Mesenchymal stem cell (in vitro differentiated cells and primary cell): Measurements from ENCODE around the gene LRR1.

Source experiments
- DNase-seq: peaks from one replicate; pipeline ENCODE4 v3.0.0-alpha.2; 2013
- H2AFZ ChIP-seq: one replicate; pipeline ENCODE4 v1.6.1; 2013; ENCODE audit warnings: low read depth, mild to moderate bottlenecking, control low read depth, inconsistent platforms, low read length, moderate library complexity
- H2AK5ac ChIP-seq: 2 replicates; pipeline ENCODE4 v1.6.1; 2013; ENCODE audit warnings: low read length, moderate library complexity, mild to moderate bottlenecking, inconsistent platforms; ENCODE audit not compliant: severe bottlenecking
- H2BK120ac ChIP-seq: one replicate; pipeline ENCODE4 v1.6.1; 2013; ENCODE audit warnings: low read depth, mild to moderate bottlenecking, inconsistent platforms, low read length, moderate library complexity
- H2BK12ac ChIP-seq, 2 experiments: one replicate each; pipeline ENCODE4 v1.6.1; 2013; ENCODE audit warnings: inconsistent platforms in 2 of 2, low read length in 2 of 2, mild to moderate bottlenecking in 2 of 2, moderate library complexity in 2 of 2, control low read depth in 1 of 2
- H2BK15ac ChIP-seq: one replicate; pipeline ENCODE4 v1.6.1; 2013; ENCODE audit warnings: mild to moderate bottlenecking, low read depth, inconsistent platforms; ENCODE audit not compliant: poor library complexity, severe bottlenecking
- H2BK5ac ChIP-seq: 2 replicates; pipeline ENCODE4 v1.6.1; 2013; ENCODE audit warnings: low read depth, mild to moderate bottlenecking, low read length, control low read depth, inconsistent platforms; ENCODE audit not compliant: poor library complexity, severe bottlenecking
- H3K14ac ChIP-seq, 2 experiments: one replicate each; pipeline ENCODE4 v1.6.1; 2013; ENCODE audit warnings: inconsistent platforms in 2 of 2, low read length in 2 of 2, control low read depth in 1 of 2, mild to moderate bottlenecking in 1 of 2, moderate library complexity in 1 of 2
- H3K18ac ChIP-seq, 2 experiments: one replicate each; pipeline ENCODE4 v1.6.1; 2013; ENCODE audit warnings: inconsistent platforms in 2 of 2, low read length in 2 of 2, control low read depth in 1 of 2, low read depth in 1 of 2, mild to moderate bottlenecking in 1 of 2
- H3K23ac ChIP-seq, 2 experiments: one replicate each; pipeline ENCODE4 v1.6.1; 2013; ENCODE audit warnings: inconsistent platforms in 2 of 2, low read length in 2 of 2, mild to moderate bottlenecking in 2 of 2, moderate library complexity in 2 of 2, control low read depth in 1 of 2
- H3K27ac ChIP-seq: 2 replicates; pipeline ENCODE4 v1.5.1; 2013; ENCODE audit warnings: mild to moderate bottlenecking, moderate library complexity, low read length, control low read depth, inconsistent platforms; ENCODE audit not compliant: poor library complexity, severe bottlenecking
- H3K27me3 ChIP-seq, 2 experiments: 2 replicates each; pipeline versions ENCODE4 v1.6.1 to v1.7.0; 2013; ENCODE audit warnings: low read length in 2 of 2, mild to moderate bottlenecking in 2 of 2, moderate library complexity in 2 of 2, control low read depth in 1 of 2, inconsistent platforms in 1 of 2; ENCODE audit not compliant: control insufficient read depth in 1 of 2, insufficient read depth in 1 of 2
- H3K36me3 ChIP-seq, 2 experiments: 2 replicates each; pipeline versions ENCODE4 v1.6.1 to v1.7.0; 2013; ENCODE audit warnings: low read length in 2 of 2, control low read depth in 1 of 2, inconsistent platforms in 1 of 2, low read depth in 1 of 2, mild to moderate bottlenecking in 1 of 2; ENCODE audit not compliant: insufficient read depth in 2 of 2, control insufficient read depth in 1 of 2
- H3K4ac ChIP-seq, 2 experiments: one replicate each; pipeline ENCODE4 v1.6.1; 2013; ENCODE audit warnings: inconsistent platforms in 2 of 2, low read length in 2 of 2, mild to moderate bottlenecking in 2 of 2, moderate library complexity in 2 of 2, control low read depth in 1 of 2, low read depth in 1 of 2
- H3K4me1 ChIP-seq: 2 replicates; pipeline ENCODE4 v1.6.1; 2013; ENCODE audit warnings: low read depth, low read length, control low read depth; ENCODE audit not compliant: control insufficient read depth, insufficient read depth
- H3K4me2 ChIP-seq: 2 replicates; pipeline ENCODE4 v1.6.1; 2013; ENCODE audit warnings: low read length, mild to moderate bottlenecking, inconsistent platforms; ENCODE audit not compliant: poor library complexity, severe bottlenecking
- H3K4me3 ChIP-seq, 2 experiments: 2 replicates each; pipeline versions ENCODE4 v1.5.1 to v1.7.0; 2013; ENCODE audit warnings: low read length in 2 of 2, mild to moderate bottlenecking in 2 of 2, control low read depth in 1 of 2, low read depth in 1 of 2; ENCODE audit not compliant: insufficient read depth in 1 of 2
- H3K79me1 ChIP-seq: replicated peaks from 2 replicates; pipeline ENCODE4 v1.6.1; 2013; ENCODE audit warnings: mild to moderate bottlenecking, control low read depth, low read length, inconsistent platforms; ENCODE audit not compliant: poor library complexity, severe bottlenecking
- H3K9ac ChIP-seq: 2 replicates; pipeline ENCODE4 v1.7.0; 2013; ENCODE audit warnings: mild to moderate bottlenecking, low read length, moderate library complexity
- H3K9me3 ChIP-seq: 2 replicates; pipeline ENCODE4 v1.7.0; 2013; ENCODE audit warnings: mild to moderate bottlenecking, low read length; ENCODE audit not compliant: control insufficient read depth
- H4K8ac ChIP-seq: one replicate; pipeline ENCODE4 v1.6.1; 2013; ENCODE audit warnings: inconsistent platforms, mild to moderate bottlenecking, low read length, moderate library complexity
- H4K91ac ChIP-seq: one replicate; pipeline ENCODE4 v1.6.1; 2013; ENCODE audit warnings: mild to moderate bottlenecking, low read length, inconsistent platforms
- WGBS: methylation state at CpG from one replicate; pipeline ENCODE4 v1.1.7; 2013; ENCODE audit warnings: mixed read lengths; 5-methylcytosine and 5-hydroxymethylcytosine counted together

LRR1 gene

GRCh38 chr14:49619730-49620129 lies 21.0 kb downstream of the LRR1 start:
- no peak overlapping the region for H2AFZ ChIP-seq
- H3K4me2 ChIP-seq: peak overlapping the region; percentile 69
- peak overlapping the region; percentile 72 for H2AK5ac ChIP-seq
- DNase-seq: no peak
- WGBS: 4% methylated on average over 5 of the region's 11 CpGs
- no peak overlapping the region for H2BK5ac ChIP-seq
- H2BK120ac ChIP-seq: no peak overlapping the region
- no peak overlapping the region for H4K8ac ChIP-seq
- H3K27ac ChIP-seq: peak overlapping the region; percentile 95
- no peaks in the 10 kb centered on the region for H3K9me3 ChIP-seq
- H3K4me1 ChIP-seq: peaks cover 11% of the 10 kb centered on the region
- peak overlapping the region; percentile 86 to 99 for H3K18ac ChIP-seq
- no peak overlapping the region for H2BK15ac ChIP-seq
- H3K36me3 ChIP-seq: peaks cover 2 to 31% of the 10 kb centered on the region in 2 experiments
- peak overlapping the region; percentile 98 for H3K9ac ChIP-seq
- peaks cover 2% of the 10 kb centered on the region for H3K79me1 ChIP-seq
- no peak overlapping the region for H3K14ac ChIP-seq
- H3K27me3 ChIP-seq: no peaks in the 10 kb centered on the region
- no peak overlapping the region for H3K23ac ChIP-seq
- H3K4ac ChIP-seq: peak overlapping the region in 1 of 2 experiments; percentile 83
- no peak overlapping the region for H4K91ac ChIP-seq
- H2BK12ac ChIP-seq: no peak overlapping the region
- peak overlapping the region; percentile 65 to 92 for H3K4me3 ChIP-seq

GRCh38 chr14:49620182-49621113 lies 21.7 kb downstream of the LRR1 start, which contains the start of the genes MGAT2 and RPL36AL:
TSS of gene MGAT2 (plus strand) at chr14:49620799. CDS start at chr14:49621269, 470 bp downstream.
TSS of gene RPL36AL (minus strand) at chr14:49620626. CDS start at chr14:49619104, 1,522 bp downstream.
- WGBS: under 1% methylated on average over 70 of the region's 85 CpGs

DNA sequence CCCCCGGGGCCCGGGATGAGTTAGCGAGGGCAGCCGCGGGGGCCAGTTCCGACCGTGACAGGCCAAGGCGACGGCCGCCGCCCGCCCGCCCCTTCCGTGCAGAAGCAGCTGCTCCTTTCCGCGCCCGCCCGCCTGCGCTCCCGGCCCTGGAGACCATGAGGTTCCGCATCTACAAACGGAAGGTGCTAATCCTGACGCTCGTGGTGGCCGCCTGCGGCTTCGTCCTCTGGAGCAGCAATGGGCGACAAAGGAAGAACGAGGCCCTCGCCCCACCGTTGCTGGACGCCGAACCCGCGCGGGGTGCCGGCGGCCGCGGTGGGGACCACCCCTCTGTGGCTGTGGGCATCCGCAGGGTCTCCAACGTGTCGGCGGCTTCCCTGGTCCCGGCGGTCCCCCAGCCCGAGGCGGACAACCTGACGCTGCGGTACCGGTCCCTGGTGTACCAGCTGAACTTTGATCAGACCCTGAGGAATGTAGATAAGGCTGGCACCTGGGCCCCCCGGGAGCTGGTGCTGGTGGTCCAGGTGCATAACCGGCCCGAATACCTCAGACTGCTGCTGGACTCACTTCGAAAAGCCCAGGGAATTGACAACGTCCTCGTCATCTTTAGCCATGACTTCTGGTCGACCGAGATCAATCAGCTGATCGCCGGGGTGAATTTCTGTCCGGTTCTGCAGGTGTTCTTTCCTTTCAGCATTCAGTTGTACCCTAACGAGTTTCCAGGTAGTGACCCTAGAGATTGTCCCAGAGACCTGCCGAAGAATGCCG lies 22.6 kb downstream of the LRR1 start:
- Histone ChIP-seq H2AK5ac (no peak overlapping the region), H3K27ac (no peak overlapping the region), H3K36me3 (peaks cover 3 to 40% of the 10 kb centered on the region in 2 experiments), H2BK12ac (peak overlapping the region in 1 of 2 experiments; percentile 8), H4K8ac (peak overlapping the region; percentile 72), H3K4me1 (peaks cover 11% of the 10 kb centered on the region), H3K4ac (peak overlapping the region; percentile 33 to 64), H3K4me2 (peak overlapping the region; percentile 94), H2BK15ac (peak overlapping the region; percentile 66), H3K79me1 (peaks cover 2% of the 10 kb centered on the region), H3K9me3 (no peaks in the 10 kb centered on the region), H3K23ac (peak overlapping the region in 1 of 2 experiments; percentile 71), H2AFZ (no peak overlapping the region), H2BK120ac (peak overlapping the region; percentile 77), H3K9ac (peak overlapping the region; percentile 98), H3K18ac (peak overlapping the region; percentile 83), H3K27me3 (no peaks in the 10 kb centered on the region), H4K91ac (peak overlapping the region; percentile 78), H3K4me3 (peak overlapping the region; percentile 65 to 92), H3K14ac (peak overlapping the region; percentile 31 to 69), H2BK5ac (peak overlapping the region; percentile 20)
- WGBS: 6% methylated on average over 65 of the region's 65 CpGs
- DNase-seq: no peak

More at GRCh38 chr14:49620182-49621113, 21.7 kb downstream of the LRR1 start, which contains the start of the genes MGAT2 and RPL36AL:
- Histone ChIP-seq H2BK5ac (peak within 1 kb of the TSS; percentile 20), H3K27me3 (no peaks in the 10 kb centered on the region), H3K4me2 (peak within 1 kb of the TSS; percentile 94), H4K91ac (peak within 1 kb of the TSS; percentile 78), H3K27ac (peak within 1 kb of the TSS; percentile 95), H3K9ac (peak within 1 kb of the TSS; percentile 98), H2AK5ac (peak within 1 kb of the TSS; percentile 72), H2BK15ac (peak within 1 kb of the TSS; percentile 66), H3K4me3 (peak within 1 kb of the TSS; percentile 65 to 92), H3K18ac (peak within 1 kb of the TSS; percentile 86 to 99), H3K36me3 (peaks cover 2 to 32% of the 10 kb centered on the region in 2 experiments), H3K9me3 (no peaks in the 10 kb centered on the region), H3K23ac (peak within 1 kb of the TSS in 1 of 2 experiments; percentile 71), H3K14ac (peak within 1 kb of the TSS; percentile 45 to 69), H2AFZ (no peak within 1 kb of the TSS), H3K4me1 (peaks cover 11% of the 10 kb centered on the region), H3K4ac (peak within 1 kb of the TSS; percentile 80 to 83), H2BK120ac (peak within 1 kb of the TSS; percentile 77), H2BK12ac (peak within 1 kb of the TSS in 1 of 2 experiments; percentile 8), H3K79me1 (no peaks in the 10 kb centered on the region), H4K8ac (peak within 1 kb of the TSS; percentile 81)
- peak; percentile 99 for DNase-seq
